ENCODE results near the gene CAND2. TPM values are rescaled to one million over a fixed set of nuclear protein-coding genes. Genes with fewer than 3 reads are reported as not detected.

Gene CAND2
- polyA plus RNA-seq, 3 donors, result not detected

DNA sequence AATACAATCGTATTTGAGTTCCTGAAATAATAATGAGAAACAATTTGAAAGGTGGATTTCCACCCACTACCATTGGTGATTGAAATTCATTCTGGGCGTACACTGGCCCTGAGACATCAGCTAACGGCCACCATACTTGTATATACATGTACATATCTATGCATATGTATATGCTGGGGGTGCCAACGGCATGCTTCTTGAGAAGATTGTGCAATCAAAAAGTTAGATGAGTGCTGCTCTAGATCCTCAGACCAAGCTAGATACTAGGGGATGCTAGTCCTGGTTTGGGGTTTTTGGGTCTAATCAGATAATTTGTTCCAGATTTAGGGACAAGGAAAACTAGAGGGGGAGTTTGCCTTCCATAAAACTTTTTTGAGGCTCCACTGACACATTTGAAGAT, 40.3 kb upstream of the CAND2 start:
- no peaks in the 10 kb centered on the region for H3K9me3 ChIP-seq (replicated peaks in 1 of 2; ENCODE audit: control insufficient read depth in 1 of 2, insufficient read depth in 1 of 2, low read length in 2 of 2)
- TF ChIP-seq, protein P1, sequence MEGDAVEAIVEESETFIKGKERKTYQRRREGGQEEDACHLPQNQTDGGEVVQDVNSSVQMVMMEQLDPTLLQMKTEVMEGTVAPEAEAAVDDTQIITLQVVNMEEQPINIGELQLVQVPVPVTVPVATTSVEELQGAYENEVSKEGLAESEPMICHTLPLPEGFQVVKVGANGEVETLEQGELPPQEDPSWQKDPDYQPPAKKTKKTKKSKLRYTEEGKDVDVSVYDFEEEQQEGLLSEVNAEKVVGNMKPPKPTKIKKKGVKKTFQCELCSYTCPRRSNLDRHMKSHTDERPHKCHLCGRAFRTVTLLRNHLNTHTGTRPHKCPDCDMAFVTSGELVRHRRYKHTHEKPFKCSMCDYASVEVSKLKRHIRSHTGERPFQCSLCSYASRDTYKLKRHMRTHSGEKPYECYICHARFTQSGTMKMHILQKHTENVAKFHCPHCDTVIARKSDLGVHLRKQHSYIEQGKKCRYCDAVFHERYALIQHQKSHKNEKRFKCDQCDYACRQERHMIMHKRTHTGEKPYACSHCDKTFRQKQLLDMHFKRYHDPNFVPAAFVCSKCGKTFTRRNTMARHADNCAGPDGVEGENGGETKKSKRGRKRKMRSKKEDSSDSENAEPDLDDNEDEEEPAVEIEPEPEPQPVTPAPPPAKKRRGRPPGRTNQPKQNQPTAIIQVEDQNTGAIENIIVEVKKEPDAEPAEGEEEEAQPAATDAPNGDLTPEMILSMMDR (IDR thresholded peaks at IDR 0.05), result no peak
- no peak for DNase-seq
- H3K4me3 ChIP-seq (replicated peaks in 1 of 3; ENCODE audit: low read depth in 2 of 3, low read length in 3 of 3), result no peak overlapping the region
- Mint-ChIP-seq H3K4me3 (no peak overlapping the region), H3K27ac (no peak overlapping the region), H3K4me1 (peaks cover 3% of the 10 kb centered on the region), H3K27me3 (ENCODE audit: low read depth in 3 of 3) (peaks cover 0 to 18% (median 3%) of the 10 kb centered on the region in 3 donors), H3K36me3 (no peaks in the 10 kb centered on the region), H3K9me3 (peaks cover 0 to under 1% (median 0%) of the 10 kb centered on the region in 7 donors)
- no peak overlapping the region for H2AFZ ChIP-seq (ENCODE audit: insufficient read depth, low read depth, low read length, poor library complexity, severe bottlenecking)
- no CpG with 5 or more reads among the region's 4 CpGs for WGBS (ENCODE audit: insufficient coverage)
- H3K36me3 ChIP-seq (replicated peaks in 1 of 2; ENCODE audit: control insufficient read depth in 1 of 2, insufficient read depth in 2 of 2, low read length in 2 of 2), result no peaks in the 10 kb centered on the region
- no peaks in the 10 kb centered on the region for H4K20me1 ChIP-seq (ENCODE audit: insufficient read depth, low read length)
- no peaks in the 10 kb centered on the region for H3K27me3 ChIP-seq (ENCODE audit: control insufficient read depth in 2 of 2, insufficient read depth in 2 of 2, low read length in 2 of 2)
- H3K27ac ChIP-seq (ENCODE audit: low read depth in 1 of 2, low read length in 2 of 2), result no peak overlapping the region
- intact Hi-C loops (cut with micrococcal nuclease), result no loop called here
- H3K4me1 ChIP-seq (ENCODE audit: control insufficient read depth in 1 of 2, insufficient read depth in 2 of 2, low read length in 2 of 2), result no peaks in the 10 kb centered on the region
- H3K4me2 ChIP-seq (replicated peaks; ENCODE audit: extremely low read depth, low read length, poor library complexity, severe bottlenecking), result no peak overlapping the region
- H3K9ac ChIP-seq (ENCODE audit: insufficient read depth, low read length, poor library complexity, severe bottlenecking), result no peak overlapping the region
- H3K79me2 ChIP-seq (ENCODE audit: insufficient read depth, low read length), result no peaks in the 10 kb centered on the region

DNA sequence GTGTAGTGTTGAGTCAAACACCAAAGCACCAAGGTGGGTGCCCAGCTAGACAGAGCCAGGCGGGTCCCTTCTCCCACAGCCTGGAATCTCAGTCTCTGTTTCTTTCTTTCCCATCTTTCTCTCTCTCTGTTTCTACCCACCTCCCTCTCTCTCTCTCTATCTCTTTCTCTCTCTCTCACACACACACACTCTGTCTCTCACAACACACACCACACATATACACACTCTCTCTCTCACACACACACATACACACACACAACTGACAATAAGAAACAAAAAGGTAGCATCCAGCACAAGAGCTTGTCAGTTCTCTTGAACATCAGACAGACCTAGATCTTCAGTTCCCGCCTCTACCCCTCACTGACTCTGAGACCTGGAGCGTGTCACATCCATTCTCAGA, 39.8 kb upstream of the CAND2 start:
- no peaks in the 10 kb centered on the region for H3K79me2 ChIP-seq (ENCODE audit: insufficient read depth, low read length)
- no peaks in the 10 kb centered on the region for H3K9me3 ChIP-seq (replicated peaks in 1 of 2; ENCODE audit: control insufficient read depth in 1 of 2, insufficient read depth in 1 of 2, low read length in 2 of 2)
- no peaks in the 10 kb centered on the region for H3K27me3 ChIP-seq (ENCODE audit: control insufficient read depth in 2 of 2, insufficient read depth in 2 of 2, low read length in 2 of 2)
- Mint-ChIP-seq H3K4me1 (peaks cover 3% of the 10 kb centered on the region), H3K27ac (no peak overlapping the region), H3K27me3 (ENCODE audit: low read depth in 3 of 3) (peaks cover 0 to 18% (median 3%) of the 10 kb centered on the region in 3 donors), H3K36me3 (no peaks in the 10 kb centered on the region), H3K4me3 (no peak overlapping the region), H3K9me3 (no peaks in the 10 kb centered on the region)
- no peaks in the 10 kb centered on the region for H4K20me1 ChIP-seq (ENCODE audit: insufficient read depth, low read length)
- no peak overlapping the region for H2AFZ ChIP-seq (ENCODE audit: insufficient read depth, low read depth, low read length, poor library complexity, severe bottlenecking)
- no peak overlapping the region for H3K4me2 ChIP-seq (replicated peaks; ENCODE audit: extremely low read depth, low read length, poor library complexity, severe bottlenecking)
- no peak overlapping the region for H3K27ac ChIP-seq (ENCODE audit: low read depth in 1 of 2, low read length in 2 of 2)
- no peak overlapping the region for H3K4me3 ChIP-seq (replicated peaks in 1 of 3; ENCODE audit: low read depth in 2 of 3, low read length in 3 of 3)
- no peaks in the 10 kb centered on the region for H3K36me3 ChIP-seq (replicated peaks in 1 of 2; ENCODE audit: control insufficient read depth in 1 of 2, insufficient read depth in 2 of 2, low read length in 2 of 2)
- H3K4me1 ChIP-seq (ENCODE audit: control insufficient read depth in 1 of 2, insufficient read depth in 2 of 2, low read length in 2 of 2), result no peaks in the 10 kb centered on the region
- intact Hi-C loops (cut with micrococcal nuclease), result no loop called here
- TF ChIP-seq, protein P1 (IDR thresholded peaks at IDR 0.05), result no peak
- no peak for DNase-seq
- no peak overlapping the region for H3K9ac ChIP-seq (ENCODE audit: insufficient read depth, low read length, poor library complexity, severe bottlenecking)
- WGBS (ENCODE audit: insufficient coverage), result 94% methylated on average over 3 of the region's 3 CpGs
